WTC11 (cell line): Measurements from ENCODE around the gene HGS. TPM values are rescaled to one million over a fixed set of nuclear protein-coding genes. Genes with fewer than 3 reads are reported as not detected.

Experiments
- ATAC-seq: fragments of 200-7000 bp; cut with Tn5 transposase; 2 replicates; pipeline ENCODE4 v1.10.0; 2021; ENCODE audit warnings: mild to moderate bottlenecking, moderate library complexity
- CTCF ChIA-PET: fragments of 300-600 bp; sonication (Branson Sonifier 250); formaldehyde crosslinking; loops from one replicate; lab custom pipeline; 2021; ENCODE audit warnings: antibody characterized with exemption; lab: Charles Lee
- POLR2A ChIA-PET: fragments of 350-600 bp; sonication (Branson Sonifier 250); formaldehyde crosslinking; loops from one replicate; lab custom pipeline; 2021; ENCODE audit warnings: antibody characterized with exemption; lab: Charles Lee
- DNase-seq: peaks from one replicate; pipeline ENCODE4 v3.0.0; 2021; ENCODE audit warnings: low spot score
- H3K27ac Mint-ChIP-seq: 2 replicates; pipeline ENCODE4 v1.8.0; 2021; ENCODE audit warnings: mixed read lengths
- H3K27me3 Mint-ChIP-seq: 2 replicates; pipeline ENCODE4 v1.8.0; 2021; ENCODE audit warnings: low read depth, mild to moderate bottlenecking, moderate library complexity, mixed read lengths
- H3K36me3 Mint-ChIP-seq: 2 replicates; pipeline ENCODE4 v1.8.0; 2021; ENCODE audit warnings: mixed read lengths
- H3K4me1 Mint-ChIP-seq: 2 replicates; pipeline ENCODE4 v1.8.0; 2022; ENCODE audit warnings: mixed read lengths
- H3K4me3 Mint-ChIP-seq: 2 replicates; pipeline ENCODE4 v1.8.0; 2021; ENCODE audit warnings: mild to moderate bottlenecking, moderate library complexity, mixed read lengths
- H3K9me3 Mint-ChIP-seq: 2 replicates; pipeline ENCODE4 v1.8.0; 2021; ENCODE audit warnings: mixed read lengths
- AR ChIP-seq: fragments of 250-450 bp; sonication (Bioruptor Pico); IDR thresholded peaks from 2 replicates; pipeline ENCODE4 v1.9.0; 2021; ENCODE audit warnings: mild to moderate bottlenecking
- CBFB ChIP-seq: sonication (generic); formaldehyde crosslinking; IDR thresholded peaks from 2 replicates; pipeline ENCODE4 v1.8.1; 2022; ENCODE audit warnings: mild to moderate bottlenecking, low read depth, missing genetic modification reagents
- CTCF ChIP-seq: fragments of 200-600 bp; IDR thresholded peaks from 2 replicates; pipeline ENCODE4 v1.8.0; 2022; ENCODE audit warnings: antibody characterized with exemption
- EMX1 ChIP-seq: fragments of 250-450 bp; sonication (Bioruptor Pico); IDR thresholded peaks from 2 replicates; pipeline ENCODE4 v1.8.0; 2021; ENCODE audit warnings: mild to moderate bottlenecking
- ERG ChIP-seq: fragments of 250-450 bp; sonication (Bioruptor Pico); IDR thresholded peaks from 2 replicates; pipeline ENCODE4 v1.8.0; 2021; ENCODE audit warnings: mild to moderate bottlenecking
- FOXJ3 ChIP-seq: sonication (generic); formaldehyde crosslinking; IDR thresholded peaks from 2 replicates; pipeline ENCODE4 v1.9.0; 2021; ENCODE audit warnings: missing genetic modification reagents, mild to moderate bottlenecking, borderline replicate concordance
- FOXP4 ChIP-seq: sonication (generic); formaldehyde crosslinking; IDR thresholded peaks from 2 replicates; pipeline ENCODE4 v1.8.0; 2022; ENCODE audit warnings: mild to moderate bottlenecking, missing genetic modification reagents
- IRF2 ChIP-seq: sonication (generic); formaldehyde crosslinking; IDR thresholded peaks from 2 replicates; pipeline ENCODE4 v1.8.0; 2022; ENCODE audit warnings: low read depth, missing genetic modification reagents, borderline replicate concordance
- JUN ChIP-seq: sonication (generic); formaldehyde crosslinking; IDR thresholded peaks from 2 replicates; pipeline ENCODE4 v1.8.0; 2023; ENCODE audit warnings: mild to moderate bottlenecking, missing genetic modification reagents
- MAX ChIP-seq: sonication (generic); formaldehyde crosslinking; IDR thresholded peaks from 2 replicates; pipeline ENCODE4 v1.8.0; 2022; ENCODE audit warnings: mild to moderate bottlenecking, missing genetic modification reagents
- NFYB ChIP-seq: sonication (generic); formaldehyde crosslinking; conservative IDR thresholded peaks from 2 replicates; pipeline ENCODE4 v1.8.0; 2022; ENCODE audit warnings: low read depth, missing genetic modification reagents
- NR1H2 ChIP-seq: sonication (generic); formaldehyde crosslinking; IDR thresholded peaks from 2 replicates; pipeline ENCODE4 v1.9.0; 2021; ENCODE audit warnings: mild to moderate bottlenecking, moderate library complexity, missing genetic modification reagents
- NR2C2 ChIP-seq: sonication (generic); formaldehyde crosslinking; IDR thresholded peaks from 2 replicates; pipeline ENCODE4 v1.8.0; 2022; ENCODE audit warnings: mild to moderate bottlenecking, missing genetic modification reagents
- OVOL2 ChIP-seq: fragments of 250-450 bp; sonication (Bioruptor Pico); IDR thresholded peaks from 2 replicates; pipeline ENCODE4 v1.9.0; 2021; ENCODE audit warnings: mild to moderate bottlenecking, borderline replicate concordance
- PRRX2 ChIP-seq: fragments of 250-450 bp; sonication (Bioruptor Pico); IDR thresholded peaks from 2 replicates; pipeline ENCODE4 v1.8.0; 2021; ENCODE audit warnings: mild to moderate bottlenecking
- TCF7 ChIP-seq: sonication (generic); formaldehyde crosslinking; IDR thresholded peaks from 2 replicates; pipeline ENCODE4 v1.8.0; 2022; ENCODE audit warnings: mild to moderate bottlenecking, low read depth, missing genetic modification reagents, moderate library complexity
- ZBTB21 ChIP-seq: sonication (generic); formaldehyde crosslinking; IDR thresholded peaks from 2 replicates; pipeline ENCODE4 v1.8.1; 2023; ENCODE audit warnings: mild to moderate bottlenecking, missing genetic modification reagents, borderline replicate concordance
- ZMAT4 ChIP-seq: fragments of 250-450 bp; sonication (Bioruptor Pico); IDR thresholded peaks from 2 replicates; pipeline ENCODE4 v1.9.0; 2021; ENCODE audit warnings: mild to moderate bottlenecking
- ZNF121 ChIP-seq: sonication (generic); formaldehyde crosslinking; IDR thresholded peaks from 2 replicates; pipeline ENCODE4 v1.8.0; 2023; ENCODE audit warnings: missing genetic modification reagents
- ZNF416 ChIP-seq: fragments of 250-450 bp; sonication (Bioruptor Pico); IDR thresholded peaks from 2 replicates; pipeline ENCODE4 v1.9.0; 2021; ENCODE audit warnings: mild to moderate bottlenecking, inconsistent platforms
- ZNF512 ChIP-seq: sonication (generic); formaldehyde crosslinking; IDR thresholded peaks from 2 replicates; pipeline ENCODE4 v1.8.1; 2022; ENCODE audit warnings: missing genetic modification reagents, borderline replicate concordance
- total RNA-seq: library from RNA; stranded (reverse); gene quantifications from 3 replicates; pipeline ENCODE4 v1.2.3, GENCODE V29; 2021

Gene HGS
- total RNA-seq, 1 experiment from 2014 or later = 113 TPM

- H3K9me3 Mint-ChIP-seq = no peaks in the 10 kb centered on the region
- ATAC-seq (no peak), DNase-seq (no peak)
- POLR2A ChIA-PET = interaction anchor here (1.4 kb wide), 1 partner anchor 23 kb away, joined by 3 read pairs; the partner anchor contains the start of gene MRPL12
- H3K4me1 Mint-ChIP-seq = peaks cover 12% of the 10 kb centered on the region
- no peak overlapping the region; the same call in 1 of the 2 replicates for H3K27ac Mint-ChIP-seq
- H3K36me3 Mint-ChIP-seq = peaks cover 5% of the 10 kb centered on the region
- H3K4me3 Mint-ChIP-seq = no peak overlapping the region
- H3K27me3 Mint-ChIP-seq = no peaks in the 10 kb centered on the region; the same call in 1 of the 2 replicates
- no peak for TF ChIP-seq MAX (CRISPR knock-in tag)
- TF ChIP-seq OVOL2 (CRISPR knock-in tag) = no peak
- TF ChIP-seq EMX1 (CRISPR knock-in tag) = no peak
- TF ChIP-seq AR (CRISPR knock-in tag) = no peak
- TF ChIP-seq PRRX2 (CRISPR knock-in tag) = no peak
- TF ChIP-seq CBFB (CRISPR knock-in tag) = no peak
- no peak for TF ChIP-seq FOXP4 (CRISPR knock-in tag)
- TF ChIP-seq, all 79 proteins: peak for 0
- CTCF ChIA-PET = interaction anchor here (0.8 kb wide), 1 partner anchor 22 kb away, joined by 3 read pairs; the partner anchor contains the start of gene MRPL12
These were observed 3.7 kb upstream of the HGS start for GRCh38 chr17:81680150-81680549.

GRCh38 chr17:81681672-81682071, 2.1 kb upstream of the HGS start:
- DNase-seq (no peak), ATAC-seq (no peak)
- Mint-ChIP-seq H3K4me1 (peaks cover 12% of the 10 kb centered on the region), H3K36me3 (peaks cover 14% of the 10 kb centered on the region), H3K27ac (no peak overlapping the region), H3K9me3 (no peaks in the 10 kb centered on the region), H3K4me3 (no peak overlapping the region), H3K27me3 (no peaks in the 10 kb centered on the region; the same call in 1 of the 2 replicates)
- CTCF ChIA-PET = no interaction called here
- POLR2A ChIA-PET = no interaction called here
- no peak for TF ChIP-seq JUN (CRISPR knock-in tag)
- no peak for TF ChIP-seq NFYB (CRISPR knock-in tag)
- no peak for TF ChIP-seq ZBTB21 (CRISPR knock-in tag)
- TF ChIP-seq TCF7 = no peak
- no peak for TF ChIP-seq EMX1 (CRISPR knock-in tag)
- no peak for TF ChIP-seq NR1H2
- no peak for TF ChIP-seq OVOL2 (CRISPR knock-in tag)
- no peak for TF ChIP-seq NR2C2 (CRISPR knock-in tag)
- TF ChIP-seq FOXJ3 (CRISPR knock-in tag) = no peak
- no peak for TF ChIP-seq ZNF121 (CRISPR knock-in tag)
- no peak for TF ChIP-seq ERG (CRISPR knock-in tag)
- no peak for TF ChIP-seq ZNF512
- no peak for TF ChIP-seq IRF2
- no peak for TF ChIP-seq ZMAT4
- TF ChIP-seq ZNF416 (CRISPR knock-in tag) = no peak
- TF ChIP-seq CTCF = no peak
- no peak for TF ChIP-seq MAX (CRISPR knock-in tag)
